Subcutaneous adipose tissue (tissue), 4 donors: ENCODE data around the gene NRGN. TPM values are rescaled to one million over a fixed set of nuclear protein-coding genes. Genes with fewer than 3 reads are reported as not detected.

Experiments
- total RNA-seq, 4 donors: library from RNA; depleted of rRNA; stranded (reverse); fragments of >200 nt; gene quantifications; one replicate each; pipeline ENCODE4 v1.1.0, GENCODE V29; 2016
- TF ChIP-seq, protein P1 (sequence below): fragments of 450-650 bp; IDR thresholded peaks from one replicate; pipeline ENCODE4 v1.5.1; 2016; ENCODE audit warnings: low read depth, mild to moderate bottlenecking, control low read depth, antibody characterized with exemption, moderate library complexity

NRGN gene
- total RNA-seq, 4 donors from 2014 or later = 1.3 to 2.0 (median 2.0) TPM; not detected in 1

DNA sequence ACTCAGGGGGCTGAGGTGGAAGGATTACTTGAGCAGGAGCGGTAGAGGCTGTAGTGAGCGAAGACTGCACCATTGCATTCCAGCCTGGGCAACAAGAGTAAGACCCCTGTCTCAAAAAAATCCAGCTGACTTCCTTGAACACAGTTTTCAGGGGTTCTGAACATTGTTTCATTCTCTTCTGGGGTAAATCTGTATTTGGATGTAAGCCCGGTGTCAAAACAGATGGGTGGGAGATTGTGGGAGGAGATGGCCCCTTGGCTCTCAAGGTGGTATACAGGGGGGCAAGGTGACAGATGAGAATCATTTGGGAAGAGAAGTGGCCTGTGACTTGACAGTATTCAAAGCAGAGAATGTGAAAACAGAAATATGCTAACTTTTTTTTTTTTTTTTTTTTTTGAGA is 17.6 kb downstream of the NRGN start:
- TF ChIP-seq, protein P1, sequence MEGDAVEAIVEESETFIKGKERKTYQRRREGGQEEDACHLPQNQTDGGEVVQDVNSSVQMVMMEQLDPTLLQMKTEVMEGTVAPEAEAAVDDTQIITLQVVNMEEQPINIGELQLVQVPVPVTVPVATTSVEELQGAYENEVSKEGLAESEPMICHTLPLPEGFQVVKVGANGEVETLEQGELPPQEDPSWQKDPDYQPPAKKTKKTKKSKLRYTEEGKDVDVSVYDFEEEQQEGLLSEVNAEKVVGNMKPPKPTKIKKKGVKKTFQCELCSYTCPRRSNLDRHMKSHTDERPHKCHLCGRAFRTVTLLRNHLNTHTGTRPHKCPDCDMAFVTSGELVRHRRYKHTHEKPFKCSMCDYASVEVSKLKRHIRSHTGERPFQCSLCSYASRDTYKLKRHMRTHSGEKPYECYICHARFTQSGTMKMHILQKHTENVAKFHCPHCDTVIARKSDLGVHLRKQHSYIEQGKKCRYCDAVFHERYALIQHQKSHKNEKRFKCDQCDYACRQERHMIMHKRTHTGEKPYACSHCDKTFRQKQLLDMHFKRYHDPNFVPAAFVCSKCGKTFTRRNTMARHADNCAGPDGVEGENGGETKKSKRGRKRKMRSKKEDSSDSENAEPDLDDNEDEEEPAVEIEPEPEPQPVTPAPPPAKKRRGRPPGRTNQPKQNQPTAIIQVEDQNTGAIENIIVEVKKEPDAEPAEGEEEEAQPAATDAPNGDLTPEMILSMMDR = no peak

DNA sequence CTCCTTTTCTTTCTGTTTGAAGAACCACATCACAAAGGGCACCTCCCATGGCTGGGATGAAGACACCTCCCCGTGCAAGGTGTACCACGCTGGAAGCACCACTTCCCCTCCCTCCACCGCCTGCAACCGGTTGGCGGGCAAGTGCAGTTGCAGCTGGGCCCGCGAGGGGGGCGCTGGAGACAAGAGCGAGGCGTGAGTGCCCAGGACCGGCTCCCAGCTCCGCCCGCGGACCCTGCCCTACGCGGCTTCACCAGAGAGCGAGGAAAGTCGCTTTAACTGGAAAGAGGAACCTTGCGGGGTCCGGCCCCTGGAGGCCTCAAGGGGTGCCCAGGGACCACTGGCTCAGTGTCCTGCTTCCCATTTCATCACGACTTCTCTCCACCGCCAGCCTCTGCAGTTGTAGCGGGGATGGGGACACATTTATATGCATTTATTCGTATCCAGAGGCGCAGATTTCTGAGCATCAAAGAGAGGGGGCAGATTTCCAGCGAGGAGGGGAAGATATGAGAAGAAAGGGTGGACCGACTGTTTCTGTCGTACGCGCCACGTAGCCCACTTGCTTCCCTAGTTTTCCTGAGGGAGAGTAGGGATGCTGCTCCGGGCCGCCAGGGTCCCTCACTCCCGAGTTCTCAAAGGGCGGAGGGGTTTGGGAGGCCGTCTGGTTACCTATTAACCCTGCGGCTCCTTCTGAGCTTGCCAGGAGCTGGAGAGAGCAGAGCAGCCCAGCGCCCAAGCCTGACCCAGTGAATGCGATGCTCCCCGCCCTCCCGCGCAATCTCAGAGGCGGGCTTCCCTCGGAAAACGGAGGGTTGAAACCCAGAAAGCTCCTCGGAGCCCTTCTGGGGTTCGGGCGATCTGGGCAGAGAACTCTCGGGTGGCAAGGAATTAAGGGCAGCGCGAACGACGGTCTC is 18.9 kb downstream of the NRGN start:
- TF ChIP-seq, protein P1 = no peak

DNA sequence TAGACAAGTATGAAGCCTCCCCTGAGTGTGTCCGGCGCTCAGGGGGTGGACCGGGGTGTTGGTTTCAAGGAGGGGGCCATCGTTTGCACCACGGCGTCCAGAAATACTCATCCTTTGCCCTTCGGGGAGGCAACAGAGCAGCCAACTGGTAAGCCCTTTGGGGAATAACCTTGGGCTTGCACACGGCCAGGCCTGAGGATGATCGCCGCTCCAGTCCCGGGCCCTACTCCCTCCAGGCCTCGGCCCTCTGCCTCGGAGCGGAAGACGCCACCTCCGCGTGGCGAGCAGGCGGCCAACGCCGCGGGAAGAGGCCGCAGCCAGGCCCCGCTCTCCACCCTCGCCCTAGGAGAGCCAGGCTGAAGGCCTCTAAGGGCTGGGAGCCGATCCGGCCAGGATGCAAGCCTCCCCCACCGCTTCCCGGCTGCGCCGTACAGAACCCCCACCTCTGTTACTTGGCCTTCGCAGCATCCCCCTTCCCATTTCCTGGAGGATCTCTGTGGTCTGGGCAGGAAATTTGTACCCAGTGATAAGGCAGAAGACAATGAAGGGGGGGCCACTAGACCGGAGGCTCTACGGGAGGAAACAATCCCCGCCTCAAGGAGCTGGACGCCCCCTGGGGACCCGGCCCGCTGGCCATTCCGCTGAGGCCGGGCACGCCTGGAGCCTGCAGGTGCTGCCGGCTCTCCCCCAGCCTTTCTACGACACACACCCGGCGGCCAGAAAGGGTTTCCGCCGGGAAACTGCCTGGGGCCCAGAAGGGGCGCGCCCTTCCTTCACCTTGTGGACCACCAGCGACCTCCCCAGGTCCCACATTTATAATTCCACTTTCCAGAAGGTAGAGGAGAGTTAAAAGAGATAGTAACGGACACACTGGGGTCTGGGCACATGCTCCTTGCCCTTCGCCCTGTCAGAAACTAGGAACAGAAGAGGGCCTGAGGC is 19.8 kb downstream of the NRGN start:
- TF ChIP-seq, protein P1 = no peak

DNA sequence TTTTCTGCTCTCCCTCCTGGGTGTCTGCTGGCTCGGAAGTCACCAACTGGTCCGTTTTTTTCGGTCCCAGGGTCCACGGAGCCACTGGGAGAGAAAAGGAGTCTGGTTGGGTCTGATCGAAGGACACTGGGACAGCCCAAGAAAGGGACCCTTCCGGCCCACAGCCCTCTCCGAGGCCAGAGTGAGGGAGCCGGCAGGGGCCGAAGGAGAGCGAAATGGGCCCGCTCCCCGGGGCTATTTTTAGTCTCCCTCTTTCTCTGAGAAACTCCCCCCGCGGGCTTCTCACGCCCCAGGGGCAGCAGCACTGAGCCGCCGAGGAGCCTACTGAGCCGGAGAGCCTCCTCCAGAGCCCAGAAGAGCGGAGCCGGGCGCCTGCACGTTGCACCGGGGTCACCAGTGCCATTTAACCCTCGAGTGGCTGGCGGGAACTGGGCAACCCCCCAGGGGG is 20.5 kb downstream of the NRGN start:
- TF ChIP-seq, protein P1 = no peak

DNA sequence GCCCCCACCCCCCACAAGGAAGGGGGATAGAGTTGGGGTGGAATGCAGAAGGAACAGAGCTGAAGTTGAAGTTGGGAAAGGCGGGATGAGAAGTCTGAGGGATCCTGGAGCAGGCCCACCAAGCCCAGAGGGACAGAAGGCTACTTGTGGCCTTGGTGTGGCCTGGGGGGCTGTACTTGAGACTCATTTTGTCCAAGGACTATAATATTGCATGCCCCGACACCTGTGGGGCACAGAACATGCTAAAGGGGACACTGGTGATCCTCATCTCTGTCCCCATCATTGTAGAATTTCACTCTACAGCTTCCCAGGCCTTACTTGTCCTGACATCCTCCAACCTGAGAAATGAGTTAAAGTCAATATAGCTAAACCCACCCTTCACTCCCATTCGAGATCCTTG is 21.1 kb downstream of the NRGN start:
- TF ChIP-seq, protein P1 = no peak

DNA sequence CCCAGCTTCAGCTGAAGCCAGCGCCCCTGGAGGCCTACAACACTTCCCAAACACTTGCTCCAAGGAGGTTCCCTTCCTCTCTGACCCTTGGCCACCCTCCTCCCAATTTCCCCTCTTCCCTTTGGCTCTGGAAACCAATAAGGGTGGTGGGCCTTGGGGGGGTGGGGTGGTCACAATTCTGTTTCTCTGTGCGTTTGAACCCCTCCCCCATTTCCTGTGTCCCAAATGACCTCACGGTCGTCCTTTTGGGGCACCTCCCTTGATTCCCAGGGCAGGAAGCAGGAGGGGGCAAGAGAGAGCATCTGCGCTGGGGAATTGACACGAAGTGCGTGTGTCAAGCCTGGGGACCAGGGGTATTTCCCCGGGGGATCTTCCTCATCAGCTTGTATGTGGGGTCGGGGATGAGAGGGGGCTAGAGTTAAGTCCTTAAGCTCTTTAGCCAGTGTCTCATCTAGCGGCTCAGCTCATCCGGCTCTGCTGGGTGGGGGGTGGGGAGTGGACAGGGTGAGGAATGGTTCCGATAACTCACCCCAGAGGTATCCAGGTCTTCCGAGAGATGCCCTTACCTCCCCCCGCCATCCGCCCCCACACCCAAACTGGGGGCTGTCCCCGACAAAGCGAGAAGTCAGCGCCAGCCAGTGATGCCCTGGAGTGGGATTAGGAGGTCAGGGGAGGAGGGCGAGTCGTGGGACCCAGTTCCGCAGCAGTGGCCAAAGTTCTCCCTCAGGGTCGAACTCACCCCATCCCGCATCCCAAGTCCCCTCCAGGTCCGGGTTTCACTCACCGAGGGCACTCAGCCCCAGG is 21.8 kb downstream of the NRGN start:
- TF ChIP-seq, protein P1 = no peak
